Endodermal cell (in vitro differentiated cells): Measurements from ENCODE around the gene DHRS4L2. TPM values are rescaled to one million over a fixed set of nuclear protein-coding genes. Genes with fewer than 3 reads are reported as not detected.
A peak's percentile ranks its signal among the peaks of the same experiment; 100 is the strongest.
"Not testable (repeated sequence)": the region's sequence is repeated elsewhere in the genome, so short reads cannot be mapped to it uniquely, and the experiment has no call there.

Experiments
- DNase-seq: peaks from one replicate; pipeline ENCODE4 v3.0.0-alpha.2; 2017
- H3K27ac ChIP-seq: 2 replicates; pipeline ENCODE4 v1.5.1; 2013; ENCODE audit warnings: mild to moderate bottlenecking, low read depth, low read length, moderate library complexity
- H3K27me3 ChIP-seq: 2 replicates; pipeline ENCODE4 v1.6.1; 2013; ENCODE audit warnings: mild to moderate bottlenecking, low read length, moderate library complexity; ENCODE audit not compliant: insufficient read depth, control insufficient read depth, poor library complexity, severe bottlenecking
- H3K36me3 ChIP-seq: 2 replicates; pipeline ENCODE4 v1.7.0; 2013; ENCODE audit warnings: mild to moderate bottlenecking, low read length, moderate library complexity; ENCODE audit not compliant: control insufficient read depth, insufficient read depth
- H3K4me1 ChIP-seq: one replicate; pipeline ENCODE4 v1.7.0; 2013; ENCODE audit warnings: low read length; ENCODE audit not compliant: control insufficient read depth, insufficient read depth
- H3K4me3 ChIP-seq: 2 replicates; pipeline ENCODE4 v1.5.1; 2013; ENCODE audit warnings: mild to moderate bottlenecking, low read length, moderate library complexity
- H3K9ac ChIP-seq: 2 replicates; pipeline ENCODE4 v1.6.1; 2013; ENCODE audit warnings: mild to moderate bottlenecking, low read length, moderate library complexity; ENCODE audit not compliant: poor library complexity, severe bottlenecking; ENCODE audit errors: extremely low read depth
- H3K9me3 ChIP-seq: 2 replicates; pipeline ENCODE4 v1.6.1; 2013; ENCODE audit warnings: mild to moderate bottlenecking, low read length, moderate library complexity; ENCODE audit not compliant: control insufficient read depth
- H3K27ac Mint-ChIP-seq: 2 replicates; pipeline ENCODE4 v1.8.0; 2020; ENCODE audit warnings: mixed read lengths
- H3K27me3 Mint-ChIP-seq: 2 replicates; pipeline ENCODE4 v1.8.0; 2021; ENCODE audit warnings: mild to moderate bottlenecking, mixed read lengths; ENCODE audit not compliant: insufficient read depth
- H3K36me3 Mint-ChIP-seq: 2 replicates; pipeline ENCODE4 v1.8.0; 2020; ENCODE audit warnings: low read depth, mixed read lengths
- H3K4me1 Mint-ChIP-seq: 2 replicates; pipeline ENCODE4 v1.8.0; 2020; ENCODE audit warnings: mixed read lengths
- H3K4me3 Mint-ChIP-seq: 2 replicates; pipeline ENCODE4 v1.8.0; 2020; ENCODE audit warnings: mild to moderate bottlenecking, moderate library complexity, mixed read lengths
- H3K9me3 Mint-ChIP-seq: 2 replicates; pipeline ENCODE4 v1.8.0; 2020; ENCODE audit warnings: mild to moderate bottlenecking, mixed read lengths
- WGBS, 2 experiments: methylation state at CpG; one replicate each; pipeline versions ENCODE4 v1.1.5 to v1.1.7; 2013; ENCODE audit warnings: missing lambda C conversion rate in 2 of 2, mixed read lengths in 1 of 2; ENCODE audit not compliant: insufficient coverage in 1 of 2, insufficient read length in 1 of 2; 5-methylcytosine and 5-hydroxymethylcytosine counted together
- total RNA-seq, 2 donors: library from RNA; stranded (reverse); fragmentation: NEBNext Ultra II Directional in 1 of 2; extraction: Animal tissue kit (Norgen Biotek cat#: 25700) in 1 of 2; gene quantifications; 2 replicates in 1 of 2; 3 replicates in 1 of 2; pipeline ENCODE4 v1.2.1, GENCODE V29; 2021
- TF ChIP-seq, protein P1 (sequence below): fragments of 200-600 bp; sonication (generic); conservative IDR thresholded peaks from 2 replicates; pipeline ENCODE4 v1.5.0; 2021; ENCODE audit warnings: antibody characterized with exemption, mild to moderate bottlenecking

Gene DHRS4L2
- total RNA-seq, 2 donors from 2014 or later, result 16.7 to 17.3 TPM

DNA sequence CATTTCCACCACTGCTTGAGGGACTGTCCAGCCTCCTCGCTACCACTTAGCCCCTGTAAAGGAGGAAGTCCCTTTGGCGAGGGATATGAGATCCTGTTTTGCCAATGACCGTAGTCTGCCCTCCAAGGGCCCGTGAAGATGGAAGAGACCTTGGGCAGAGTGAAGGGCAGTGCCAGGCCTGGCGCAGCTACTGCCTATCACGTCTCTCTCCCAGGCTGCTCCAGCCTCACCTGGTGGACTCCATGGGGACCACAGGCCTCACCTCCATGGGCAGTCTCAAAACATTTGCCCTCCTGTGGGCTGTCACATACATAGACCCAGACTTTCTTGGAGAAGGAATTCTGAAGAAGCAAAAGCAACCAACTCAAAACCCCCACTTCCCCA is 514 bp upstream of the DHRS4L2 start:
- H3K4me1 Mint-ChIP-seq, H3K9ac ChIP-seq, H3K9me3 ChIP-seq, H3K27me3 Mint-ChIP-seq, H3K27me3 ChIP-seq, H3K36me3 Mint-ChIP-seq, H3K36me3 ChIP-seq, H3K27ac ChIP-seq, H3K4me3 ChIP-seq, H3K4me1 ChIP-seq, H3K9me3 Mint-ChIP-seq: not testable (repeated sequence)
- peak overlapping the region; percentile 61 for H3K27ac Mint-ChIP-seq
- TF ChIP-seq, protein P1, sequence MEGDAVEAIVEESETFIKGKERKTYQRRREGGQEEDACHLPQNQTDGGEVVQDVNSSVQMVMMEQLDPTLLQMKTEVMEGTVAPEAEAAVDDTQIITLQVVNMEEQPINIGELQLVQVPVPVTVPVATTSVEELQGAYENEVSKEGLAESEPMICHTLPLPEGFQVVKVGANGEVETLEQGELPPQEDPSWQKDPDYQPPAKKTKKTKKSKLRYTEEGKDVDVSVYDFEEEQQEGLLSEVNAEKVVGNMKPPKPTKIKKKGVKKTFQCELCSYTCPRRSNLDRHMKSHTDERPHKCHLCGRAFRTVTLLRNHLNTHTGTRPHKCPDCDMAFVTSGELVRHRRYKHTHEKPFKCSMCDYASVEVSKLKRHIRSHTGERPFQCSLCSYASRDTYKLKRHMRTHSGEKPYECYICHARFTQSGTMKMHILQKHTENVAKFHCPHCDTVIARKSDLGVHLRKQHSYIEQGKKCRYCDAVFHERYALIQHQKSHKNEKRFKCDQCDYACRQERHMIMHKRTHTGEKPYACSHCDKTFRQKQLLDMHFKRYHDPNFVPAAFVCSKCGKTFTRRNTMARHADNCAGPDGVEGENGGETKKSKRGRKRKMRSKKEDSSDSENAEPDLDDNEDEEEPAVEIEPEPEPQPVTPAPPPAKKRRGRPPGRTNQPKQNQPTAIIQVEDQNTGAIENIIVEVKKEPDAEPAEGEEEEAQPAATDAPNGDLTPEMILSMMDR, result peak; percentile 44
- DNase-seq, result peak; percentile 48
- 88 to 94% methylated on average over 3 to 6 of the region's 6 CpGs for WGBS, 2 experiments
- H3K4me3 Mint-ChIP-seq, result peak overlapping the region; percentile 49

DNA sequence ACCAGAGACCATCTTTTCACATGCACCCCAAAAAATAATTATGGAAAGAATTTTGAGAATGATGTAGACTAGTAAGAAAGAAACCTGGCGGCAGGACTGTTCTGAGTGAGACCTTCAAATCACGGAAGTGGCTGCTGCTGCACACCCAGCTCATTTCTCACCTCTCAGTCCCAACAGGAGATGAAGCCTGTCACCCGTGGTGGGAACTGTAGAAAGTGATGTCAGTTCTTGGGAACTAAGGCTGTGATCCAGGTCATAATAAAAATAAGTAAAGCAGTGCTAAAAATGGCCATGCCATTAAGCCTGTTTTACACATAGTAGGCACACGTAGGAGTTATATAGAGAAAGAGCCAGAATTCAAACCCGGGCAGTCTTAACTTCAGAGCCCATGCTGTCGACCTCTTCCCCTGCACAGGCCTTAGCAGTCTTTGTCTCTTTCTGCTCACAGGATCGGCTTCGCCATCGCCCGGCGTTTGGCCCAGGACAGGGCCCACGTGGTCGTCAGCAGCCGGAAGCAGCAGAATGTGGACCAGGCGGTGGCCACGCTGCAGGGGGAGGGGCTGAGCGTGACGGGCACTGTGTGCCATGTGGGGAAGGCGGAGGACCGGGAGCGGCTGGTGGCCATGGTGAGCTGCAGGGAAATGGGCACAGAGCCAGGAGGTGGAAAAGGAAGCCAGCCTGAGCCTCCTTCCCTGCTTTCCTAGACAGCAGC is 1.2 kb downstream of the DHRS4L2 start:
- H3K9me3 ChIP-seq, H3K27me3 ChIP-seq, DNase-seq, H3K36me3 ChIP-seq, H3K27ac ChIP-seq, H3K4me1 Mint-ChIP-seq, H3K27me3 Mint-ChIP-seq, H3K9me3 Mint-ChIP-seq, H3K4me1 ChIP-seq, H3K27ac Mint-ChIP-seq, H3K9ac ChIP-seq, H3K4me3 ChIP-seq, H3K36me3 Mint-ChIP-seq: not testable (repeated sequence)
- 92 to 100% methylated on average over 6 to 21 of the region's 21 CpGs for WGBS, 2 experiments
- H3K4me3 Mint-ChIP-seq, result peak overlapping the region; percentile 49

DNA sequence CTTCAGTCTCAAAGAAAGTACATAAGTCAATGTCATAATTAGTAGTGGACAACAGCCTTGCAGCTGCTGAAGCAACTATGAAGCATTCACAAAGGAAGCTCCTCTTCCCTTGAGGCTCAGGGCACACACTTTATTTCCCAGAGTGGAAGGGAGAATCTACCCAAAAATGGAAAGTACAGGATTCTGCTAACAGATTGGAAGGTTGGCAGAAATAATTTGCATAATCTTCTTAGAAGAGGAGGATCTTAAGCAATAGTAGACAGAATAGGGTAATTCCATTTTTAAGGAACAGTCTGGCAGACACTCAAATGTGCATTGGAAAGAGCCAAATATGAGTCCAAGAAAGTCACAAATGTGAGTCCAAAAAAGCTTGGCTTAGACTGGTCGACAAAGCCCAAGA is 2.2 kb downstream of the DHRS4L2 start:
- not testable (repeated sequence) for H3K27ac Mint-ChIP-seq, H3K4me3 Mint-ChIP-seq
- WGBS, 2 experiments, result 87 to 100% methylated on average over 1 of the region's 1 CpG

DNA sequence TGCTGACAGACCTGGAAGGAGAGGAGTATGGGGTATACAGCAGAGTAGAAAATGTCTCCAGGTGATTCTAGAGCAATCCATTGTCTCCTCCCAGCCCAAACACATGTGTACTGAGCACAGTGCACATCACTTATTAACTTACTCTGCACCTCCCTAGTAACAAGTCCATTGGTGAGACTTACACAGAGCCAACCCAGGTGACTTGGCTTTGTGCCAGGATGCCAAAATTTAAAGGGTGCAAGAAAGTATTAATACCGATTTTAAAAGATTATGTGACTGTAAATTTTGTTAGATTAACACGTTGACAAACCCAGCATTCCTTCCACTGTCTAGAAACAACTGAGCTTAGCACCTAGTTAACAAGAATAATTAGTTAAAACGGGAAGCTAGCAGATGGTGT is 4.3 kb downstream of the DHRS4L2 start:
- not testable (repeated sequence) for H3K4me3 ChIP-seq, H3K27ac ChIP-seq, H3K4me1 ChIP-seq, H3K36me3 ChIP-seq, DNase-seq, H3K9ac ChIP-seq, H3K27me3 ChIP-seq, H3K27ac Mint-ChIP-seq, H3K36me3 Mint-ChIP-seq, H3K9me3 Mint-ChIP-seq, H3K27me3 Mint-ChIP-seq, H3K9me3 ChIP-seq, H3K4me1 Mint-ChIP-seq, H3K4me3 Mint-ChIP-seq
- 72 to 90% methylated on average over 2 to 3 of the region's 3 CpGs for WGBS, 2 experiments

More for the DNA sequence above, 2.2 kb downstream of the DHRS4L2 start:
- not testable (repeated sequence) for H3K27me3 ChIP-seq, H3K27ac ChIP-seq, DNase-seq, H3K9ac ChIP-seq, H3K36me3 ChIP-seq, H3K4me1 ChIP-seq, H3K27me3 Mint-ChIP-seq, H3K4me1 Mint-ChIP-seq, H3K36me3 Mint-ChIP-seq, H3K4me3 ChIP-seq, H3K9me3 ChIP-seq, H3K9me3 Mint-ChIP-seq

DNA sequence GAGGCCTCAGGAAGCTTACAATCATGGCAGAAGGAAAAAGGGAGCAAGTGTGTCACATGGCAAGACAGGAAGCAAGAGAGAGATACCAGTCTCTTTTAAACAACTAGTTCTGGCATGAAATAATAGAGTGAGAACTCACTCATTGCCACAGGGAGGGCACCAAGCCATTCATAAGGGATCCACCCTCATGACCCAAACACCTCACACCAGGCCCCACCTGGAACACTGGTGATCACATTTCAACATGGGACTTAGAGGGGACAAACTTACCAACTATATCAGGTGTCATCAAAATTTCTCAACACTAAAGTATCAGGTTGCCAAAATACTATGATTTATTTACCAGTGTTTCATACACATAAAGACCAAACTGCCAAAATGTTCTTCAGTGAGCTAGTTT is 7.3 kb downstream of the DHRS4L2 start:
- H3K4me3 ChIP-seq, H3K4me1 ChIP-seq, H3K27ac Mint-ChIP-seq, H3K27ac ChIP-seq, H3K36me3 ChIP-seq, H3K9me3 Mint-ChIP-seq, H3K36me3 Mint-ChIP-seq, H3K4me1 Mint-ChIP-seq, H3K4me3 Mint-ChIP-seq, H3K27me3 Mint-ChIP-seq, H3K9me3 ChIP-seq, H3K27me3 ChIP-seq, H3K9ac ChIP-seq, DNase-seq: not testable (repeated sequence)

DNA sequence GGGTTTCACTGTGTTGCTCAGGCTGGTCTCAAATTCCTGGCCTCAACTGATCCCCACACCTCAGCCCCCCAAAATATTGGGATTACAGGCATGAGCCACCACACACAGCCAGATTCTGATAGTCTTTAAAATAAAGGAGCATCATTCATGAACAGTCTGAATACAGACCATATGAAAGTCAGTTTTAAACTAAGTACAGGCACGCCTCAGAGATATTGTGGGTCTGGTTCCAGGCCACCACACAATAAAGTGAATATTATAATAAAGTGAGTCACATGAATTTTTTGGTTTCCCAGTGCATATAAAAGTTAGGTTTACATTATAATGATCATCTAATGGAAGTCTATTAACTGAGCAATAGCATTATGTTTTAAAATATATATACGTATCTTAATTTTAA is 8.1 kb downstream of the DHRS4L2 start:
- H3K9me3 ChIP-seq, H3K9me3 Mint-ChIP-seq, H3K4me1 ChIP-seq, H3K36me3 Mint-ChIP-seq, H3K4me1 Mint-ChIP-seq, H3K27ac ChIP-seq, H3K4me3 ChIP-seq, H3K27ac Mint-ChIP-seq, H3K27me3 ChIP-seq, H3K36me3 ChIP-seq, H3K9ac ChIP-seq, DNase-seq, H3K4me3 Mint-ChIP-seq, H3K27me3 Mint-ChIP-seq: not testable (repeated sequence)
- WGBS, 2 experiments, result no CpG with 5 or more reads among the region's 2 CpGs
